Ascending aorta (tissue), 2 donors: ENCODE results near the gene PPP1R2B. TPM values are rescaled to one million over a fixed set of nuclear protein-coding genes. Genes with fewer than 3 reads are reported as not detected.
A peak's percentile ranks its signal among the peaks of the same experiment; 100 is the strongest.

Source experiments
- DNase-seq, 2 donors: peaks; one replicate each; pipeline ENCODE4 v3.0.0-alpha.2; 2019; ENCODE audit warnings: low spot score in 2 of 2
- H3K27ac ChIP-seq, 2 donors: fragments of 200-600 bp; sonication (generic); one replicate each; pipeline ENCODE4 v1.5.1; 2016 to 2017; ENCODE audit warnings: mild to moderate bottlenecking in 1 of 2
- H3K27me3 ChIP-seq: fragments of 200-600 bp; sonication (generic); one replicate; pipeline ENCODE4 v1.5.1; 2017
- H3K36me3 ChIP-seq, 2 donors: fragments of 200-600 bp; sonication (generic); one replicate each; pipeline ENCODE4 v1.5.1; 2016
- H3K4me1 ChIP-seq, 2 donors: fragments of 200-600 bp; sonication (generic); one replicate each; pipeline ENCODE4 v1.5.1; 2016 to 2017; ENCODE audit warnings: mild to moderate bottlenecking in 1 of 2
- H3K4me3 ChIP-seq, 2 donors: fragments of 200-600 bp; sonication (generic); one replicate each; pipeline ENCODE4 v1.5.1; 2016 to 2017; ENCODE audit warnings: mild to moderate bottlenecking in 1 of 2
- H3K9me3 ChIP-seq, 2 donors: fragments of 200-600 bp; sonication (generic); one replicate each; pipeline ENCODE4 v1.5.1; 2016
- intact Hi-C: fragments of 100-400 bp; cut with DNase I; formaldehyde crosslinking; loops from one replicate; pipeline ENCODE4 v1.15.1; 2023
- total RNA-seq: library from RNA; depleted of rRNA; stranded (reverse); fragments of >200 nt; gene quantifications from one replicate; pipeline ENCODE4 v1.1.0, GENCODE V29; 2016
- TF ChIP-seq, protein P1 (sequence below), 3 experiments: fragments of 200-600 bp in 2 of 3; fragments of 450-650 bp in 1 of 3; sonication (generic) in 2 of 3; IDR thresholded peaks; one replicate each; pipeline ENCODE4 v1.5.1; 2016 to 2019; ENCODE audit warnings: antibody characterized with exemption in 3 of 3, mild to moderate bottlenecking in 1 of 3, moderate library complexity in 1 of 3

PPP1R2B gene
- total RNA-seq, 1 donor from 2014 or later: not detected

DNA sequence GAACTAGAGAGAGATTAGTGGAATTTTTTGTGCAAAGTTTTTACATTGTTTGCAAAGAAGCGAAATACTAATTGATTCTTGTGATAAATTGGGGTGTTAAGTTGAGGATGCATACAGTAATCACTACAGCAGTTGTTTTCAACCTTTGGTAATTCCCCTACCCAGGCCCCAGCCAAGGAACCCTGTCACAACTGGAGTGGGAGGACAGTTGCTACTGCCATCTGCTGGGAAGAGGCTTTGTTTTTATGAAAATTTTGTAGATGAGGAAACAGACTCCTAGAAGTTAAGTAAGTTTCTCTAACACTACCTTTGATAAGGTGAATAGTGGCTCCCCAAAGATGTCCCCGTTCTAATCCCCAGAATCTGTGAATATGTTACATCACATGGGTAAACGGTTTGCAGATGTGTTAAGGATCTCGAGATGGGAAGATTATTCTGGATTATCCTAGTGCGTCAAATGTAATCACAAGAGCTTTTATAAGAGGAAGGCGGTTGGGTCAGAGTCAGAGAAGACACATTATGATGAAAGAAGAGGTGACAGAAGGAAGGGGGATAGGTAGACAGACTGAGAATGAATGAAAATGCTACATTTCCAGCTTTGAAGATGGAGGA lies 34.0 kb upstream of the PPP1R2B start:
- Histone ChIP-seq H3K27me3 (no peaks in the 10 kb centered on the region), H3K4me1 (no peaks in the 10 kb centered on the region), H3K9me3 (no peaks in the 10 kb centered on the region), H3K4me3 (no peak overlapping the region), H3K36me3 (no peaks in the 10 kb centered on the region), H3K27ac (no peak overlapping the region)
- no peak for DNase-seq
- TF ChIP-seq, protein P1, sequence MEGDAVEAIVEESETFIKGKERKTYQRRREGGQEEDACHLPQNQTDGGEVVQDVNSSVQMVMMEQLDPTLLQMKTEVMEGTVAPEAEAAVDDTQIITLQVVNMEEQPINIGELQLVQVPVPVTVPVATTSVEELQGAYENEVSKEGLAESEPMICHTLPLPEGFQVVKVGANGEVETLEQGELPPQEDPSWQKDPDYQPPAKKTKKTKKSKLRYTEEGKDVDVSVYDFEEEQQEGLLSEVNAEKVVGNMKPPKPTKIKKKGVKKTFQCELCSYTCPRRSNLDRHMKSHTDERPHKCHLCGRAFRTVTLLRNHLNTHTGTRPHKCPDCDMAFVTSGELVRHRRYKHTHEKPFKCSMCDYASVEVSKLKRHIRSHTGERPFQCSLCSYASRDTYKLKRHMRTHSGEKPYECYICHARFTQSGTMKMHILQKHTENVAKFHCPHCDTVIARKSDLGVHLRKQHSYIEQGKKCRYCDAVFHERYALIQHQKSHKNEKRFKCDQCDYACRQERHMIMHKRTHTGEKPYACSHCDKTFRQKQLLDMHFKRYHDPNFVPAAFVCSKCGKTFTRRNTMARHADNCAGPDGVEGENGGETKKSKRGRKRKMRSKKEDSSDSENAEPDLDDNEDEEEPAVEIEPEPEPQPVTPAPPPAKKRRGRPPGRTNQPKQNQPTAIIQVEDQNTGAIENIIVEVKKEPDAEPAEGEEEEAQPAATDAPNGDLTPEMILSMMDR (IDR thresholded peaks at IDR 0.05): peak in 2 of 3 experiments; percentile 26 to 48
- intact Hi-C loops: no loop called here

DNA sequence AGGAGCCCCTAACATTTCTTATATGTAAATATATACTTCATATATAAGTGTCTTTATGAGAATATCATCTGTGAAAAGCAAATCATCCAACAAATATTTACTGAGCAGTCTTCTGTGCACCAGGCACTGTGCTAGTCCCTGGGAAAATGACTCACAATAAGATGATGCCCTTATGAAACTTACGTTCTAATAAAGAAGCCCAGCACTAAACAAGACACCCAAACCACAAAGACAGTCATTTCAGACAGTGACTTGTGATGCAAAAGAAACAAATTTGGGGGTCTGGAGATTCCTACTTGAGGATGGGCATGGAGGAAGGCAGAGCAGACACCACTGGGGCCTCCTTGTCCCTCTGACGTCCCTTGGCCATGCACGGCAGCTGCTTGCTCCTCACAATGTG lies 30.6 kb upstream of the PPP1R2B start:
- DNase-seq: no peak

DNA sequence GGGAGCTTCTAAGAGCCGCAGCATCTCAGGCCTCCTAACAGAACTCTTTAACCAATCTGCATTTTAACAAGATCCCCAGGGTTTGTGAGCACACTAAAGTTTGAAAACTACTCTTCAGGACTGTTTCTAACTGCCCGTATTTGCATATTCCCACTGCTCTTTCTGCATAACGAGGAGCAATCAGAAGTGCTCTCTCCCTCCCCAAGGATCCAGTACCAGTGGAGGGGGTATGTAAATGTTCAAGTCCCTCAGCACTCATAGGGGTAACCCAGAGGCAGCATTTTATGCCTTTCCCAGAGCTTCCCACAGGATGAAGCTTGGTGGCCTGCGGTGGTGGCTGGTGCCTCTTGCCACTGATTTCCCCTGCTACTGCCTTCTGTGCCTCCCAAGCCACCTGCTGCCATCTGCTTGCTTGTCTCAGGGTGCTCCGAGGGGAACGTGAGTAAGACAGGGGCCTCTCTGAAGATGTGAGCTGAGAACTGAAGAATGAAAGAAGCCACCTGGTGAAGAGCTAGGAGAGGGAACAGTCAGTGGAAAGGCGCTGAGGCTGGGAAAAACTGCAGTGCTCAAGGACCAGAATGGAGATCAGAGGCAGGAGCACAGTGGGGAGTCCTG lies 30.0 kb upstream of the PPP1R2B start:
- TF ChIP-seq, protein P1 (IDR thresholded peaks at IDR 0.05): no peak
- DNase-seq: no peak
- H3K36me3 ChIP-seq: no peaks in the 10 kb centered on the region
- H3K27ac ChIP-seq: no peak overlapping the region
- intact Hi-C loops: loop anchor here (10.0 kb wide), 1 partner anchor 1675 kb away; no protein-coding TSS in a partner anchor
- no peak overlapping the region for H3K4me3 ChIP-seq
- no peaks in the 10 kb centered on the region for H3K4me1 ChIP-seq
- H3K9me3 ChIP-seq: no peaks in the 10 kb centered on the region
- H3K27me3 ChIP-seq: no peaks in the 10 kb centered on the region

More for the DNA sequence above, 30.6 kb upstream of the PPP1R2B start:
- no peaks in the 10 kb centered on the region for H3K27me3 ChIP-seq
- no peak overlapping the region for H3K27ac ChIP-seq
- no peaks in the 10 kb centered on the region for H3K4me1 ChIP-seq
- TF ChIP-seq, protein P1 (IDR thresholded peaks at IDR 0.05): no peak
- no peak overlapping the region for H3K4me3 ChIP-seq
- intact Hi-C loops: no loop called here
- H3K9me3 ChIP-seq: no peaks in the 10 kb centered on the region
- H3K36me3 ChIP-seq: no peaks in the 10 kb centered on the region

DNA sequence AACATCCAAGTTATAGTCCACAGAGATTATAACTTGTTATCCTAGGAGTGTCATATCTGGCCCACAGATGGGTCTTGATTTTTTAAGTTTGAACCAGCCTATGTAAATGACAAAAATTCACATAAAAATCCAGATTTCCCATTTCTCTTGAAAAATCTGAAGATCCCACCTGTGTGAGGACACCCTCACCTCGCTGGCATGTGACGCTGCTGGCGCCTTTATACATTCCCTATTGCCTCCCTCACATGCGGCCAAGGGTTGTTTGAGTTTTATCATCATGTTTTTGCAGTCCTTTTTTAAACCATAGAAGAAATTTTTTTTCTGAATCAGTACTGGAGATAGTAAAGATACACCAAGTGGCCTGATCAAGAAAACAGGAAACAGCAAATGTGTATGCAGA lies 25.9 kb upstream of the PPP1R2B start:
- Histone ChIP-seq H3K27me3 (no peaks in the 10 kb centered on the region), H3K4me1 (no peaks in the 10 kb centered on the region), H3K4me3 (no peak overlapping the region), H3K9me3 (no peaks in the 10 kb centered on the region), H3K27ac (no peak overlapping the region), H3K36me3 (no peaks in the 10 kb centered on the region)
- TF ChIP-seq, protein P1 (IDR thresholded peaks at IDR 0.05): no peak
- intact Hi-C loops: loop anchor here (2.0 to 10.0 kb wide), 2 partner anchors 881 to 1679 kb away; no protein-coding TSS in a partner anchor
- DNase-seq: no peak

DNA sequence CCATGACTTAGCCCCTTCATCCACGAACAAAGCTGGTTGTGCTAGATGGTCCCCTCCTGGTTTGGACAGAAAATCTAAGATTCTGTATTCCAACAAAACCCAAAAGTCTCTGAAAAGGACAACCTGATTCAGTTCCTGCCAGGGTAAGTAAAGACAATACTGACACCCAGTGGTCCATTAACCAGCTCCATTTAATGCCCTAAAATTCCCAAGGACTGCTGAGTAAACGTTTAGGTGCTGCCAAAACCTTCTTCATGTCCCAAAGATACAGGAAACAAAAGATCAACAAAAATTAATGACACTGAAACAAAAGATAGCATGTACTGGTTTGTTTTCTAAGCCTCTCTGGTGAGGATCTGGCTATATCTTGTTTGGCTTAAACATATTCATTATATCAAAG lies 25.3 kb upstream of the PPP1R2B start:
- no peaks in the 10 kb centered on the region for H3K4me1 ChIP-seq
- TF ChIP-seq, protein P1 (IDR thresholded peaks at IDR 0.05): peak; percentile 25 to 51 (median 36)
- intact Hi-C loops: loop anchor here (2.0 to 10.0 kb wide), 2 partner anchors 882 to 1680 kb away; no protein-coding TSS in a partner anchor

More for the DNA sequence above, 25.3 kb upstream of the PPP1R2B start:
- no peak for DNase-seq
- Histone ChIP-seq H3K36me3 (no peaks in the 10 kb centered on the region), H3K27me3 (no peaks in the 10 kb centered on the region), H3K4me3 (no peak overlapping the region), H3K27ac (no peak overlapping the region), H3K9me3 (no peaks in the 10 kb centered on the region)
